ENCODE results near the gene JMJD1C. TPM values are rescaled to one million over a fixed set of nuclear protein-coding genes. Genes with fewer than 3 reads are reported as not detected.

The JMJD1C gene
- total RNA-seq, 1 experiment from 2014 or later = 66.3 TPM

GRCh38 chr10:63478564-63478963 lies 12.8 kb upstream of the JMJD1C start:
- Histone ChIP-seq H3K4me2 (ENCODE audit: low read length) (no peak overlapping the region), H3K9me2 (ENCODE audit: insufficient read depth) (no peaks in the 10 kb centered on the region), H3K9ac (ENCODE audit: low read length) (no peak overlapping the region), H4K20me1 (ENCODE audit: insufficient read depth) (peaks cover 4% of the 10 kb centered on the region; the same call in 1 of the 2 replicates), H3K9me3 (ENCODE audit: control insufficient read depth in 1 of 2, insufficient read depth in 1 of 2, low read depth in 1 of 2, low read length in 2 of 2) (no peaks in the 10 kb centered on the region), H2AFZ (ENCODE audit: low read depth, low read length, poor library complexity, severe bottlenecking) (no peak overlapping the region), H3K4me3 (replicated peaks in 1 of 2; ENCODE audit: low read depth in 1 of 2, low read length in 2 of 2) (no peak overlapping the region), H3K79me2 (ENCODE audit: insufficient read depth, low read length) (peaks cover 66% of the 10 kb centered on the region), H3K27me3 (ENCODE audit: insufficient read depth, low read length) (no peaks in the 10 kb centered on the region), H3K4me1 (ENCODE audit: control insufficient read depth in 1 of 2, insufficient read depth in 2 of 2, low read length in 2 of 2) (no peaks in the 10 kb centered on the region), H3K27ac (ENCODE audit: low read depth, low read length) (no peak overlapping the region), H3K36me3 (ENCODE audit: control insufficient read depth in 1 of 2, insufficient read depth in 2 of 2, low read length in 2 of 2) (no peaks in the 10 kb centered on the region)
- ChIA-PET RAD21 (ENCODE audit: low non-redundant PET in 1 of 2, low total read pairs in 2 of 2, uncharacterized antibody in 2 of 2, unreplicated experiment in 2 of 2) (no interaction called here), POLR2A (interaction anchor here (0.6 kb wide), 1 partner anchor 12 kb away, joined by 3 read pairs; no protein-coding TSS in a partner anchor), CTCF (interaction anchor here (0.6 kb wide), 1 partner anchor 13 kb away, joined by 3 read pairs; no protein-coding TSS in a partner anchor)
- no peak for DNase-seq (ENCODE audit: low read depth, low spot score)
- ATAC-seq = no peak
- no peak for TF ChIP-seq CBX3 (IDR thresholded peaks at IDR 0.05; ENCODE audit: low read depth)
- no peak for TF ChIP-seq ZNF274 (IDR thresholded peaks at IDR 0.05; ENCODE audit: low read depth, low read length)
- no peak for TF ChIP-seq FOSL1 (IDR thresholded peaks at IDR 0.05; ENCODE audit: low read depth)
- TF ChIP-seq POLR2AphosphoS5 (IDR thresholded peaks at IDR 0.05; ENCODE audit: low read depth, low read length) = no peak
- TF ChIP-seq, protein P1, sequence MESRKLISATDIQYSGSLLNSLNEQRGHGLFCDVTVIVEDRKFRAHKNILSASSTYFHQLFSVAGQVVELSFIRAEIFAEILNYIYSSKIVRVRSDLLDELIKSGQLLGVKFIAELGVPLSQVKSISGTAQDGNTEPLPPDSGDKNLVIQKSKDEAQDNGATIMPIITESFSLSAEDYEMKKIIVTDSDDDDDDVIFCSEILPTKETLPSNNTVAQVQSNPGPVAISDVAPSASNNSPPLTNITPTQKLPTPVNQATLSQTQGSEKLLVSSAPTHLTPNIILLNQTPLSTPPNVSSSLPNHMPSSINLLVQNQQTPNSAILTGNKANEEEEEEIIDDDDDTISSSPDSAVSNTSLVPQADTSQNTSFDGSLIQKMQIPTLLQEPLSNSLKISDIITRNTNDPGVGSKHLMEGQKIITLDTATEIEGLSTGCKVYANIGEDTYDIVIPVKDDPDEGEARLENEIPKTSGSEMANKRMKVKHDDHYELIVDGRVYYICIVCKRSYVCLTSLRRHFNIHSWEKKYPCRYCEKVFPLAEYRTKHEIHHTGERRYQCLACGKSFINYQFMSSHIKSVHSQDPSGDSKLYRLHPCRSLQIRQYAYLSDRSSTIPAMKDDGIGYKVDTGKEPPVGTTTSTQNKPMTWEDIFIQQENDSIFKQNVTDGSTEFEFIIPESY (IDR thresholded peaks at IDR 0.05; ENCODE audit: extremely low read depth, insufficient replicate concordance, low read length) = no peak
- TF ChIP-seq, protein P2, sequence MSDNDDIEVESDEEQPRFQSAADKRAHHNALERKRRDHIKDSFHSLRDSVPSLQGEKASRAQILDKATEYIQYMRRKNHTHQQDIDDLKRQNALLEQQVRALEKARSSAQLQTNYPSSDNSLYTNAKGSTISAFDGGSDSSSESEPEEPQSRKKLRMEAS (IDR thresholded peaks at IDR 0.05) = no peak
- TF ChIP-seq SP1 (IDR thresholded peaks at IDR 0.05; ENCODE audit: low read depth) = no peak
- TF ChIP-seq YY1 (IDR thresholded peaks at IDR 0.05; ENCODE audit: extremely low read depth, insufficient replicate concordance, low read depth, low read length) = no peak
- no peak for TF ChIP-seq SIN3A (IDR thresholded peaks at IDR 0.05; ENCODE audit: low read depth)
- no peak for TF ChIP-seq ELF1 (IDR thresholded peaks at IDR 0.05; ENCODE audit: borderline replicate concordance, low read depth)
- no peak for TF ChIP-seq TCF7L2 (IDR thresholded peaks at IDR 0.05; ENCODE audit: borderline replicate concordance, extremely low read depth, insufficient read depth, insufficient read length)
- no peak for TF ChIP-seq EZH2phosphoT487 (IDR thresholded peaks at IDR 0.05; ENCODE audit: borderline replicate concordance)
- TF ChIP-seq, protein P3, sequence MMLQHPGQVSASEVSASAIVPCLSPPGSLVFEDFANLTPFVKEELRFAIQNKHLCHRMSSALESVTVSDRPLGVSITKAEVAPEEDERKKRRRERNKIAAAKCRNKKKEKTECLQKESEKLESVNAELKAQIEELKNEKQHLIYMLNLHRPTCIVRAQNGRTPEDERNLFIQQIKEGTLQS (IDR thresholded peaks at IDR 0.05) = no peak
- no peak for TF ChIP-seq JUND (IDR thresholded peaks at IDR 0.05)
- no peak for TF ChIP-seq SRF (IDR thresholded peaks at IDR 0.05; ENCODE audit: low read depth)
- no peak for TF ChIP-seq CTCF (IDR thresholded peaks at IDR 0.05 in 2 of 3, conservative IDR thresholded peaks at IDR 0.05 in 1 of 3; ENCODE audit: borderline replicate concordance in 1 of 3, insufficient read depth in 1 of 3, low read depth in 2 of 3, low read length in 2 of 3)
- no peak for TF ChIP-seq ZFX (IDR thresholded peaks at IDR 0.05)
- no peak for TF ChIP-seq EZH2 (IDR thresholded peaks at IDR 0.05)
- no peak for TF ChIP-seq POLR2A (IDR thresholded peaks at IDR 0.05; ENCODE audit: borderline replicate concordance, extremely low read depth, insufficient read depth, insufficient read length)
- BruUV-seq (replicated peaks) = no TSS peak
- intact Hi-C loops (cut with micrococcal nuclease) = no loop called here

Data from HCT116 (cell line).